ENCODE data around the gene ARHGAP28. TPM values are rescaled to one million over a fixed set of nuclear protein-coding genes. Genes with fewer than 3 reads are reported as not detected.

Gene ARHGAP28, protein sequence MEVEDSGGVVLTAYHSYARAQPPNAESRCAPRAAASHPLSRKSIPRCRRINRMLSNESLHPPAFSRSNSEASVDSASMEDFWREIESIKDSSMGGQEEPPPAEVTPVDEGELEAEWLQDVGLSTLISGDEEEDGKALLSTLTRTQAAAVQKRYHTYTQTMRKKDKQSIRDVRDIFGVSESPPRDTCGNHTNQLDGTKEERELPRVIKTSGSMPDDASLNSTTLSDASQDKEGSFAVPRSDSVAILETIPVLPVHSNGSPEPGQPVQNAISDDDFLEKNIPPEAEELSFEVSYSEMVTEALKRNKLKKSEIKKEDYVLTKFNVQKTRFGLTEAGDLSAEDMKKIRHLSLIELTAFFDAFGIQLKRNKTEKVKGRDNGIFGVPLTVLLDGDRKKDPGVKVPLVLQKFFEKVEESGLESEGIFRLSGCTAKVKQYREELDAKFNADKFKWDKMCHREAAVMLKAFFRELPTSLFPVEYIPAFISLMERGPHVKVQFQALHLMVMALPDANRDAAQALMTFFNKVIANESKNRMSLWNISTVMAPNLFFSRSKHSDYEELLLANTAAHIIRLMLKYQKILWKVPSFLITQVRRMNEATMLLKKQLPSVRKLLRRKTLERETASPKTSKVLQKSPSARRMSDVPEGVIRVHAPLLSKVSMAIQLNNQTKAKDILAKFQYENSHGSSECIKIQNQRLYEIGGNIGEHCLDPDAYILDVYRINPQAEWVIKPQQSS
- polyA plus RNA-seq (2011; rRNA removed) (30.6 and 38.2 TPM in 2 replicates), polyA minus RNA-seq (2011; rRNA and poly(A)+ RNA removed) (41.1 and 45.7 TPM in 2 replicates)

DNA sequence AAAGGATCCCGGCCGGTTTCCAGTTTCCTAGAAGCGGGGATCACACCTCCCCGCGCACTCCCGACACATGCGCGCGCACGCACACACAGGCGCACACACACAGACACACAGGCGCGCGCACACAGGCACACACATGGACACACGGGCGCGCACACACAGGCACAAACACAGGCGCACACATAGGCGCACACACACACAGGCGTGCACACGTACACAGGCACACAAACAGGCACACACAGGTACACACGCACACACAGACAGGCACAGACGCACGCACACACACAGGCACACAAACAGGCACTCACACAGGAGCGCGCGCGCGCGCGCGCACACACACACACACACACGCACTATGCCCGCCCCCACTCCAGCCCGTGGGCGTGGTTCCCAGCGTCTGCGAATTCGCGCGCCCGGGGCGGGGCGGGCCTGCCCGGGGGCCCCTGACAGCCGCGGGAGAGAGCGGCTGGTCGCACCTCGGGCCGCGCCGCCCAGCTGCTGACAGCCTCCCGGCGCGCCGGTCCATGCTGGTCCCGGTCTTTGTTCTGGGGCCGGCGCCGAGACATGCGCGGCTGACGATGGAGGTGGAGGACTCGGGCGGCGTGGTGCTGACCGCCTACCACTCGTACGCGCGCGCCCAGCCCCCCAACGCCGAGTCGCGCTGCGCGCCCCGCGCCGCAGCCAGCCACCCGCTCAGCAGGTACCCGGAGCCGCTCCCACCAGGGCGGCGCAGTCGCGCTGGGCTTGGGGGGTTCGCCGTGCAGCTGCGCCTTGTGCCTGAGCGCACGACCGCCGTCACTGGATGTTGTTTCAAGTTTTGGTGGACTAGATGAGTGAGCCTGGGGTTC, at the start of gene ARHGAP28:
ARHGAP28 (plus strand) TSS at position 470 of the 845 bp plus-strand sequence; CDS start at position 576, 106 bp downstream.
- TF ChIP-seq, protein P1, sequence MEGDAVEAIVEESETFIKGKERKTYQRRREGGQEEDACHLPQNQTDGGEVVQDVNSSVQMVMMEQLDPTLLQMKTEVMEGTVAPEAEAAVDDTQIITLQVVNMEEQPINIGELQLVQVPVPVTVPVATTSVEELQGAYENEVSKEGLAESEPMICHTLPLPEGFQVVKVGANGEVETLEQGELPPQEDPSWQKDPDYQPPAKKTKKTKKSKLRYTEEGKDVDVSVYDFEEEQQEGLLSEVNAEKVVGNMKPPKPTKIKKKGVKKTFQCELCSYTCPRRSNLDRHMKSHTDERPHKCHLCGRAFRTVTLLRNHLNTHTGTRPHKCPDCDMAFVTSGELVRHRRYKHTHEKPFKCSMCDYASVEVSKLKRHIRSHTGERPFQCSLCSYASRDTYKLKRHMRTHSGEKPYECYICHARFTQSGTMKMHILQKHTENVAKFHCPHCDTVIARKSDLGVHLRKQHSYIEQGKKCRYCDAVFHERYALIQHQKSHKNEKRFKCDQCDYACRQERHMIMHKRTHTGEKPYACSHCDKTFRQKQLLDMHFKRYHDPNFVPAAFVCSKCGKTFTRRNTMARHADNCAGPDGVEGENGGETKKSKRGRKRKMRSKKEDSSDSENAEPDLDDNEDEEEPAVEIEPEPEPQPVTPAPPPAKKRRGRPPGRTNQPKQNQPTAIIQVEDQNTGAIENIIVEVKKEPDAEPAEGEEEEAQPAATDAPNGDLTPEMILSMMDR (IDR thresholded peaks at IDR 0.05; ENCODE audit: low read depth, low read length): peak; percentile 23; the same call in 1 of the 2 replicates
- H3K27ac ChIP-seq (ENCODE audit: low read depth, low read length): peak within 1 kb of the TSS; percentile 63
- H3K4me3 ChIP-seq (ENCODE audit: low read depth, low read length): peak within 1 kb of the TSS; percentile 72
- peak; percentile 86 for DNase-seq (ENCODE audit: low read depth, low spot score)
- H3K9me3 ChIP-seq (ENCODE audit: control insufficient read depth, insufficient read depth, low read length): no peaks in the 10 kb centered on the region
- no peaks in the 10 kb centered on the region for H3K27me3 ChIP-seq (ENCODE audit: control insufficient read depth, insufficient read depth, low read length)
- ChIA-PET POLR2A (interaction anchor here (0.6 to 1.3 kb wide), 3 partner anchors 12 to 1100 kb away, joined by 4 to 5 read pairs (median 4); no protein-coding TSS in a partner anchor), CTCF (no interaction called here)

DNA sequence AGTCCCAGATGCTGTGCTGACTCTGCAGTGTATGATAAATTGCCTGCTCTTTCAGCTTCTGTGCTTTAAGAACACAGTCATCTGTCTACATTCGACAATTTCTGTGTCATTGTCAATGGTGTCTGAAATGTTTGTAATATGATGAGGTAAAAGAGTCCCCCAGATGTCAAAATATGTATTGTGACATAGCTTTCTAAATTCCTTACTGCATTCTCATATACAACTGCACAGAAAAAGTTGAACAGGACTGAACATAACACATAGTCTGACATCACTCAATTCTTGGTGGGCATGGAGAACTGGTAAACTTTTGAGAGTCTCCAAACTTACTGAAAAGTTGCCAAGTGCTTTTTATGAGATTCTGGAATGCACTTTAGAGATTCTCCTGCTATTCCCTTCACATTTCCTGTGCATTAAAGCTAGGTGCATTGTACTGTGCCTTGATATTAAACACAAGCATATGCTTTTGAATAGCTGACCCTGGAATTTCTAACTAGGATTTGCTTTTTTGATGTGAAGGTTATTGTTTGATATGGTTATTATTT, 48.1 kb upstream of the ARHGAP28 start:
- TF ChIP-seq, protein P1 (IDR thresholded peaks at IDR 0.05; ENCODE audit: low read depth, low read length): no peak
- no peak overlapping the region for H3K27ac ChIP-seq (ENCODE audit: low read depth, low read length)
- no peak for DNase-seq (ENCODE audit: low read depth, low spot score)
- H3K4me3 ChIP-seq (ENCODE audit: low read depth, low read length): no peak overlapping the region
- H3K9me3 ChIP-seq (ENCODE audit: control insufficient read depth, insufficient read depth, low read length): no peaks in the 10 kb centered on the region; the same call in 1 of the 2 replicates
- POLR2A ChIA-PET: no interaction called here
- H3K27me3 ChIP-seq (ENCODE audit: control insufficient read depth, insufficient read depth, low read length): peaks cover 5% of the 10 kb centered on the region
- CTCF ChIA-PET: no interaction called here

DNA sequence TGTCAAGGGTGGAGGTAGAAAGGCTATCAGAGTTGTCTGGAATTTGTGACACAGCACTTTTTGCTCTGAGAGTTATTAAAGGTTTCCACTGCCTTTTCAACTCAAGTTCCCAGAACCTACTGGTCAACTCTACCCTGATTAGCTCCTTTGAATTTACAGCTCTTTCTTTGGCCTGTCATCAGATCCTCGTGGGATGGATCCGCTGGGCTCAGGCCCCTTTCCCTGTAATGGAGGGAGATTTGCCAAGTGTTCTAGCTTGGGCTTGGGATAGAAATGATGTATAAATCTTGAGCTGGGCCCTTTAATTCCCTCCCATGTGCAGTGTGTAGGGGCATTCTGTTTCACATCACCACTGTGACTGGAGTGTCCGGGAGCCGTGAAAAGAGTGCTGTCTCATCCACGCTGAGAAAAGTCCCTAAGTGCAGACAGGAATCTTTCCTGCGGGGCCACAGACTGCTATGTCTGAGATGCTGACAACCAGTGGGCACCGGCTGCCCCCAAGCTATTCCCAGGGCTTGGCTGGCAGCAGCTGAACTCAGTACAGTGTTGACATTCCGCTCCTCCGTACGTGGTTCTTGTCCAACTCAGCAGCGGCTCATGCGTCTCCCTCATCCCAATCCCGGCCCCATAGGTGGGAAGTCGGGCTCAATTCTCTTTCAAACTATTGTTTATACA, 46.9 kb upstream of the ARHGAP28 start:
- POLR2A ChIA-PET: no interaction called here
- CTCF ChIA-PET: no interaction called here

More for the DNA sequence above, 46.9 kb upstream of the ARHGAP28 start:
- Histone ChIP-seq H3K27me3 (ENCODE audit: control insufficient read depth, insufficient read depth, low read length) (peaks cover 5% of the 10 kb centered on the region), H3K4me3 (ENCODE audit: low read depth, low read length) (no peak overlapping the region), H3K27ac (ENCODE audit: low read depth, low read length) (no peak overlapping the region), H3K9me3 (ENCODE audit: control insufficient read depth, insufficient read depth, low read length) (no peaks in the 10 kb centered on the region; the same call in 1 of the 2 replicates)
- DNase-seq (ENCODE audit: low read depth, low spot score): no peak
- TF ChIP-seq, protein P1 (IDR thresholded peaks at IDR 0.05; ENCODE audit: low read depth, low read length): no peak

Data from AG04450 (cell line).